H1 (cell line): ENCODE data around the gene HOXA11. TPM values are rescaled to one million over a fixed set of nuclear protein-coding genes. Genes with fewer than 3 reads are reported as not detected.
A peak's percentile ranks its signal among the peaks of the same experiment; 100 is the strongest.

Source experiments
- CTCF ChIA-PET: fragments of 300-600 bp; sonication (Branson Sonifier 250); formaldehyde crosslinking; loops from one replicate; lab custom pipeline; 2021; ENCODE audit not compliant: partially characterized antibody; lab: Charles Lee
- POLR2A ChIA-PET: fragments of 300-600 bp; sonication (Branson Sonifier 250); formaldehyde crosslinking; loops from one replicate; lab custom pipeline; 2021; ENCODE audit warnings: inconsistent platforms; ENCODE audit not compliant: partially characterized antibody; lab: Charles Lee
- DNase-seq, 2 experiments: peaks; one replicate each; pipeline versions ENCODE4 v3.0.0 to v3.0.0-alpha.2; 2010 to 2022; ENCODE audit warnings: low spot score in 2 of 2, low read depth in 1 of 2, mixed read lengths in 1 of 2
- FAIRE-seq: peaks from 2 replicates; lab custom pipeline; 2011; peaks lifted over from hg19 to GRCh38; lab: Jason Lieb, UNC
- H2AFZ ChIP-seq: 2 replicates; pipeline ENCODE4 v1.8.1; 2012; ENCODE audit warnings: low read length, inconsistent platforms
- H2AK5ac ChIP-seq: 2 replicates; pipeline ENCODE4 v1.6.1; 2013; ENCODE audit warnings: low read depth, low read length
- H2BK120ac ChIP-seq: replicated peaks from 2 replicates; pipeline ENCODE3; 2013; ENCODE audit warnings: low read depth, low read length, inconsistent platforms
- H2BK12ac ChIP-seq: 2 replicates; pipeline ENCODE4 v1.6.1; 2013; ENCODE audit warnings: low read depth, low read length
- H2BK15ac ChIP-seq: 2 replicates; pipeline ENCODE4 v1.6.1; 2013; ENCODE audit warnings: low read length
- H2BK20ac ChIP-seq: 2 replicates; pipeline ENCODE4 v1.6.1; 2013; ENCODE audit warnings: low read length
- H2BK5ac ChIP-seq: 2 replicates; pipeline ENCODE4 v1.6.1; 2013; ENCODE audit warnings: low read depth, low read length
- H3K14ac ChIP-seq: 2 replicates; pipeline ENCODE4 v1.6.1; 2013; ENCODE audit warnings: inconsistent platforms; ENCODE audit not compliant: insufficient read length
- H3K18ac ChIP-seq: 2 replicates; pipeline ENCODE4 v1.6.1; 2013; ENCODE audit warnings: low read length; ENCODE audit errors: extremely low read depth
- H3K23ac ChIP-seq: 2 replicates; pipeline ENCODE4 v1.6.1; 2013; ENCODE audit warnings: inconsistent platforms; ENCODE audit not compliant: insufficient read length
- H3K23me2 ChIP-seq: 2 replicates; pipeline ENCODE4 v1.6.1; 2013; ENCODE audit warnings: low read depth, low read length
- H3K27ac ChIP-seq: 2 replicates; pipeline ENCODE4 v1.6.1; 2011; ENCODE audit warnings: low read depth, low read length, inconsistent platforms
- H3K27me3 ChIP-seq, 4 experiments: replicated peaks in 1 of 4; 1 replicate in 1 of 4; 2 replicates in 3 of 4; pipeline versions ENCODE4 v1.6.1 to v1.8.1; 2011 to 2013; ENCODE audit warnings: low read length in 3 of 4, mild to moderate bottlenecking in 3 of 4, inconsistent platforms in 2 of 4, mixed read lengths in 2 of 4, moderate library complexity in 1 of 4; ENCODE audit not compliant: control insufficient read depth in 3 of 4, insufficient read depth in 3 of 4; ENCODE audit errors: extremely low read depth in 1 of 4
- H3K36me3 ChIP-seq, 4 experiments: 2 replicates each; pipeline versions ENCODE4 v1.6.1 to v1.8.1; 2011 to 2013; ENCODE audit warnings: mild to moderate bottlenecking in 4 of 4, low read length in 3 of 4, moderate library complexity in 2 of 4, control low read depth in 1 of 4, inconsistent platforms in 1 of 4; ENCODE audit not compliant: insufficient read depth in 4 of 4, control insufficient read depth in 2 of 4
- H3K4ac ChIP-seq: replicated peaks from 2 replicates; pipeline ENCODE3; 2013; ENCODE audit warnings: low read length, low read depth, mixed read lengths, inconsistent platforms; ENCODE audit not compliant: insufficient read length
- H3K4me1 ChIP-seq, 4 experiments: replicated peaks in 1 of 4; 1 replicate in 1 of 4; 2 replicates in 3 of 4; pipeline versions ENCODE4 v1.6.1 to v1.8.1; 2011 to 2013; ENCODE audit warnings: low read length in 3 of 4, inconsistent platforms in 2 of 4, mixed read lengths in 1 of 4; ENCODE audit not compliant: insufficient read depth in 4 of 4, control insufficient read depth in 3 of 4
- H3K4me2 ChIP-seq, 2 experiments: 2 replicates each; pipeline versions ENCODE4 v1.6.1 to v1.8.1; 2011 to 2013; ENCODE audit warnings: low read depth in 2 of 2, low read length in 2 of 2, control low read depth in 1 of 2, inconsistent platforms in 1 of 2, mild to moderate bottlenecking in 1 of 2; ENCODE audit not compliant: insufficient read depth in 1 of 2
- H3K4me3 ChIP-seq, 4 experiments: fragments of 200-600, 300-600 bp in 1 of 4; sonication (generic), shearing (Covaris generic), sonication (Bioruptor Twin) in 1 of 4; 2 replicates each; pipeline versions ENCODE4 v1.5.1 to v1.8.1; 2011 to 2016; ENCODE audit warnings: low read length in 4 of 4, low read depth in 3 of 4, control low read depth in 2 of 4, inconsistent platforms in 2 of 4, mild to moderate bottlenecking in 2 of 4, mixed read lengths in 1 of 4, moderate library complexity in 1 of 4; ENCODE audit not compliant: insufficient read depth in 2 of 4; ENCODE audit errors: extremely low read depth in 1 of 4
- H3K56ac ChIP-seq: replicated peaks from 2 replicates; pipeline ENCODE3; 2013; ENCODE audit warnings: low read depth, mild to moderate bottlenecking, mixed read lengths, low read length, inconsistent platforms; ENCODE audit not compliant: insufficient read length
- H3K79me1 ChIP-seq: 2 replicates; pipeline ENCODE4 v1.6.1; 2013; ENCODE audit warnings: low read depth, low read length, control low read depth
- H3K79me2 ChIP-seq, 2 experiments: 2 replicates each; pipeline versions ENCODE4 v1.6.1 to v1.8.1; 2012 to 2013; ENCODE audit warnings: low read length in 2 of 2, mild to moderate bottlenecking in 2 of 2, inconsistent platforms in 1 of 2; ENCODE audit not compliant: insufficient read depth in 2 of 2, control insufficient read depth in 1 of 2
- H3K9ac ChIP-seq, 4 experiments: replicated peaks in 1 of 4; 1 replicate in 1 of 4; 2 replicates in 3 of 4; pipeline versions ENCODE4 v1.6.1 to v1.8.1; 2011 to 2013; ENCODE audit warnings: low read depth in 3 of 4, low read length in 3 of 4, control low read depth in 2 of 4, mild to moderate bottlenecking in 2 of 4, moderate library complexity in 2 of 4, inconsistent platforms in 1 of 4; ENCODE audit errors: extremely low read depth in 1 of 4
- H3K9me3 ChIP-seq, 2 experiments: 2 replicates each; pipeline versions ENCODE4 v1.6.1 to v1.8.1; 2012 to 2013; ENCODE audit warnings: mild to moderate bottlenecking in 2 of 2, moderate library complexity in 2 of 2, control low read depth in 1 of 2, inconsistent platforms in 1 of 2, low read depth in 1 of 2, low read length in 1 of 2, mixed read lengths in 1 of 2; ENCODE audit not compliant: insufficient read depth in 2 of 2
- H4K20me1 ChIP-seq, 2 experiments: replicated peaks in 1 of 2; 2 replicates each; pipeline versions ENCODE3 to v1.8.1; 2011 to 2013; ENCODE audit warnings: inconsistent platforms in 2 of 2, low read length in 2 of 2, mild to moderate bottlenecking in 1 of 2; ENCODE audit not compliant: insufficient read depth in 2 of 2, control insufficient read depth in 1 of 2
- H4K5ac ChIP-seq: 2 replicates; pipeline ENCODE4 v1.6.1; 2013; ENCODE audit warnings: low read length, low read depth, mixed read lengths, inconsistent platforms; ENCODE audit not compliant: insufficient read length
- H4K8ac ChIP-seq: 2 replicates; pipeline ENCODE4 v1.8.0; 2013; ENCODE audit warnings: mild to moderate bottlenecking, moderate library complexity, low read length, inconsistent platforms; ENCODE audit not compliant: insufficient read depth; ENCODE audit errors: extremely low read depth
- H4K91ac ChIP-seq: replicated peaks from 2 replicates; pipeline ENCODE3; 2013; ENCODE audit warnings: low read length, mixed read lengths, inconsistent platforms; ENCODE audit not compliant: insufficient read length
- ASH2L ChIP-seq: fragments of 200-600, 300-600 bp; sonication (generic); IDR thresholded peaks from one replicate; pipeline ENCODE4 v1.7.1; 2017; ENCODE audit warnings: low read length
- ATF2 ChIP-seq: IDR thresholded peaks from 2 replicates; pipeline ENCODE4 v1.6.1; 2012; ENCODE audit warnings: low read length, inconsistent platforms
- CBX5 ChIP-seq: fragments of 300-800, 300-1000 bp; sonication (generic); IDR thresholded peaks from 2 replicates; pipeline ENCODE4 v1.7.1; 2016; ENCODE audit warnings: antibody characterized with exemption, low read length, low read depth
- CBX8 ChIP-seq: fragments of 300-800, 300-1000 bp; sonication (generic); IDR thresholded peaks from 2 replicates; pipeline ENCODE4 v1.7.1; 2016; ENCODE audit warnings: low read depth, low read length, borderline replicate concordance
- EP300 ChIP-seq, 2 experiments: IDR thresholded peaks; 1 replicate in 1 of 2; 2 replicates in 1 of 2; pipeline ENCODE4 v1.6.1; 2011 to 2012; ENCODE audit warnings: low read depth in 2 of 2, low read length in 2 of 2, mild to moderate bottlenecking in 2 of 2, borderline replicate concordance in 1 of 2, inconsistent platforms in 1 of 2, moderate library complexity in 1 of 2
- RNF2 ChIP-seq: fragments of 200-900, 300-1000 bp; sonication (generic); IDR thresholded peaks from 2 replicates; pipeline ENCODE4 v1.7.1; 2016; ENCODE audit warnings: borderline replicate concordance, low read depth, mild to moderate bottlenecking, antibody characterized with exemption, low read length; ENCODE audit not compliant: poor library complexity, severe bottlenecking; ENCODE audit errors: missing control alignments
- SIRT6 ChIP-seq: IDR thresholded peaks from one replicate; pipeline ENCODE4 v1.7.1; 2012; ENCODE audit warnings: low read length, inconsistent platforms
- TAF1 ChIP-seq: IDR thresholded peaks from 2 replicates; pipeline ENCODE4 v1.6.1; 2011; ENCODE audit warnings: mild to moderate bottlenecking, low read depth, low read length
- WGBS, 2 experiments: shearing (Covaris generic) in 1 of 2; methylation state at CpG; one replicate each; pipeline versions ENCODE4 v1.1.6 to v1.1.7; 2013 to 2015; ENCODE audit warnings: low lambda C conversion rate in 2 of 2, mixed read lengths in 2 of 2, inconsistent platforms in 1 of 2, low coverage in 1 of 2, missing lambda C conversion rate in 1 of 2; ENCODE audit not compliant: insufficient replicate concordance in 2 of 2, insufficient coverage in 1 of 2, insufficient read length in 1 of 2; ENCODE audit errors: extremely low coverage in 1 of 2, missing lambda C conversion rate in 1 of 2; 5-methylcytosine and 5-hydroxymethylcytosine counted together
- polyA plus RNA-seq, 7 experiments: library from polyadenylated mRNA; depleted of rRNA in 3 of 7; stranded (reverse) in 5 of 7; unstranded in 2 of 7; fragments of >200 nt in 5 of 7; fragments of 200-250 nt in 2 of 7; gene quantifications; 1 replicate in 5 of 7; 2 replicates in 1 of 7; 4 replicates in 1 of 7; pipeline versions ENCODE4 v1.2.1 to v1.2.3, GENCODE V29; 2011 to 2013; ENCODE audit warnings: missing spikeins in 2 of 7, mixed read lengths in 2 of 7
- total RNA-seq: library from RNA; stranded (reverse); fragmentation: NEBNext Ultra II Directional; extraction: Animal tissue kit (Norgen Biotek cat#: 25700); gene quantifications from 2 replicates; pipeline ENCODE4 v1.2.1, GENCODE V29; 2021

HOXA11 gene
- total and polyA plus RNA-seq, 2 of the 8 experiments (the other 6 are each of a cell fraction or from before 2014, with no cell fraction given): not detected

- no peak for FAIRE-seq
- Histone ChIP-seq H3K9me3 (no peaks in the 10 kb centered on the region), H3K4me3 (peak overlapping the region in 1 of 4 experiments; percentile 38; a peak in 2 of 8 replicates), H3K79me1 (no peaks in the 10 kb centered on the region), H3K4me2 (peak overlapping the region; percentile 47 to 52), H4K5ac (no peak overlapping the region), H2BK120ac (no peak overlapping the region), H3K27me3 (peaks cover 94 to 99% (median 98%) of the 10 kb centered on the region in 4 experiments), H2BK12ac (no peak overlapping the region), H2AK5ac (no peak overlapping the region), H3K18ac (no peak overlapping the region), H3K56ac (no peak overlapping the region), H3K27ac (no peak overlapping the region), H3K79me2 (no peaks in the 10 kb centered on the region), H4K8ac (no peak overlapping the region; the same call in 1 of the 2 replicates), H3K23me2 (no peaks in the 10 kb centered on the region; the same call in 1 of the 2 replicates), H3K4me1 (peaks cover 8 to 17% (median 12%) of the 10 kb centered on the region in 4 experiments), H4K91ac (no peak overlapping the region), H3K36me3 (peaks cover 0 to 4% (median 0%) of the 10 kb centered on the region in 4 experiments; a peak in 1 of 8 replicates), H4K20me1 (peaks cover 12 to 27% of the 10 kb centered on the region in 2 experiments), H3K9ac (no peak overlapping the region), H3K14ac (no peak overlapping the region), H2AFZ (no peak overlapping the region), H2BK15ac (no peak overlapping the region), H2BK20ac (no peak overlapping the region), H2BK5ac (no peak overlapping the region), H3K4ac (no peak overlapping the region), H3K23ac (no peak overlapping the region)
- ChIA-PET POLR2A (no interaction called here), CTCF (interaction anchor here (0.6 to 6.6 kb wide), 6 partner anchors 10 to 116 kb away, joined by 3 to 64 read pairs (median 12); partner anchors contain the start of gene HOXA11)
- WGBS, 2 experiments: 17% methylated on average over 43 of the region's 52 CpGs; no CpG with 5 or more reads in 1 of the 2 experiments
- DNase-seq: no peak
- no peak for TF ChIP-seq ASH2L
- no peak for TF ChIP-seq CBX5
- no peak for TF ChIP-seq TAF1
- peak; percentile 90 for TF ChIP-seq RNF2
- TF ChIP-seq CBX8: peak; percentile 67; the same call in 1 of the 2 replicates
- no peak for TF ChIP-seq ATF2
- TF ChIP-seq EP300 (IDR thresholded peaks at IDR 0.05; ENCODE audit: borderline replicate concordance in 1 of 2, low read depth in 2 of 2, low read length in 2 of 2): no peak
- no peak for TF ChIP-seq SIRT6
Measured at GRCh38 chr7:27212497-27213432, 27.7 kb upstream of the HOXA11 start.
